GM12878 (cell line): ENCODE measurements around the gene PDXP. TPM values are rescaled to one million over a fixed set of nuclear protein-coding genes. Genes with fewer than 3 reads are reported as not detected.

Experiments
- ATAC-seq: fragments of 200-7000 bp; cut with Tn5 transposase; 3 replicates; pipeline ENCODE4 v1.9.1; 2020; ENCODE audit warnings: mild to moderate bottlenecking, moderate library complexity
- BruUV-seq: library from RNA; stranded (reverse); fragments of 400-500 nt; replicated peaks from 2 replicates; lab custom pipeline; 2021; lab: Mats Ljungman, UMichigan
- CTCF ChIA-PET: fragments of 300-600 bp; sonication (Branson Sonifier 250); formaldehyde crosslinking; extraction: SDS; loops from one replicate; lab custom pipeline; 2021; ENCODE audit warnings: inconsistent platforms; lab: Yijun Ruan, JAX
- POLR2A ChIA-PET: fragments of 350-600 bp; formaldehyde crosslinking; extraction: SDS; loops from one replicate; lab custom pipeline; 2021; ENCODE audit warnings: inconsistent platforms; lab: Charles Lee
- RAD21 ChIA-PET: fragments of 300-600 bp; sonication (Branson Sonifier 250); formaldehyde crosslinking; loops from one replicate; lab custom pipeline; 2023; ENCODE audit warnings: antibody characterized with exemption; ENCODE audit not compliant: unreplicated experiment; lab: Charles Lee
- SMC1A ChIA-PET: fragments of 300-600 bp; sonication (Branson Sonifier 250); formaldehyde crosslinking; loops from one replicate; lab custom pipeline; 2023; ENCODE audit not compliant: unreplicated experiment, uncharacterized antibody; lab: Charles Lee
- DNase-seq: peaks from one replicate; pipeline ENCODE4 v3.0.0-alpha.2; 2011; ENCODE audit warnings: low read depth, low spot score
- FAIRE-seq: peaks from 3 replicates; lab custom pipeline; 2011; peaks lifted over from hg19 to GRCh38; lab: Jason Lieb, UNC
- H2AFZ ChIP-seq: 2 replicates; pipeline ENCODE4 v1.6.0; 2011; ENCODE audit warnings: low read depth, low read length, control low read depth; ENCODE audit not compliant: control insufficient read depth
- H3K27ac ChIP-seq: 2 replicates; pipeline ENCODE4 v1.5.1; 2011; ENCODE audit warnings: control low read depth; ENCODE audit not compliant: control insufficient read depth, insufficient read depth
- H3K27me3 ChIP-seq, 2 experiments: replicated peaks in 1 of 2; 2 replicates each; pipeline versions ENCODE4 v1.6.0 to v1.6.1; 2011; ENCODE audit warnings: low read length in 1 of 2; ENCODE audit not compliant: control insufficient read depth in 2 of 2, insufficient read depth in 2 of 2
- H3K36me3 ChIP-seq, 2 experiments: 2 replicates each; pipeline ENCODE4 v1.5.1; 2011; ENCODE audit warnings: low read length in 1 of 2; ENCODE audit not compliant: control insufficient read depth in 2 of 2, insufficient read depth in 2 of 2
- H3K4me1 ChIP-seq: 2 replicates; pipeline ENCODE4 v1.6.1; 2011; ENCODE audit warnings: mild to moderate bottlenecking, low read length, moderate library complexity, mixed read lengths; ENCODE audit not compliant: control insufficient read depth, insufficient read depth
- H3K4me2 ChIP-seq: 2 replicates; pipeline ENCODE4 v1.6.0; 2011; ENCODE audit warnings: control low read depth; ENCODE audit not compliant: control insufficient read depth, insufficient read depth
- H3K4me3 ChIP-seq: fragments of 200-600 bp; sonication (generic); 2 replicates; pipeline ENCODE4 v1.5.1; 2016
- H3K79me2 ChIP-seq: 2 replicates; pipeline ENCODE4 v1.6.0; 2011; ENCODE audit warnings: low read length; ENCODE audit not compliant: control insufficient read depth, insufficient read depth
- H3K9ac ChIP-seq: 2 replicates; pipeline ENCODE4 v1.8.0; 2011; ENCODE audit warnings: low read length, control low read depth, mixed read lengths; ENCODE audit not compliant: control insufficient read depth, insufficient read depth
- H3K9me3 ChIP-seq: replicated peaks from 3 replicates; pipeline ENCODE4 v1.5.1; 2011; ENCODE audit warnings: mild to moderate bottlenecking, low read length; ENCODE audit not compliant: control insufficient read depth, insufficient read depth
- H4K20me1 ChIP-seq: 2 replicates; pipeline ENCODE4 v1.6.0; 2011; ENCODE audit not compliant: control insufficient read depth, insufficient read depth
- BCLAF1 ChIP-seq: fragments of 450-650 bp; IDR thresholded peaks from 2 replicates; pipeline ENCODE4 v1.6.1; 2017; ENCODE audit warnings: antibody characterized with exemption, mild to moderate bottlenecking, moderate library complexity
- CBX3 ChIP-seq: fragments of 200-600 bp; sonication (generic); IDR thresholded peaks from 2 replicates; pipeline ENCODE4 v1.6.1; 2016; ENCODE audit warnings: low read depth, borderline replicate concordance
- DPF2 ChIP-seq: fragments of 450-650 bp; IDR thresholded peaks from 2 replicates; pipeline ENCODE4 v1.6.1; 2017; ENCODE audit warnings: mild to moderate bottlenecking
- EZH2 ChIP-seq: IDR thresholded peaks from 2 replicates; pipeline ENCODE4 v1.6.1; 2012; ENCODE audit warnings: low read depth, mild to moderate bottlenecking, control low read depth, inconsistent platforms, low read length, borderline replicate concordance; ENCODE audit not compliant: control insufficient read depth
- HDAC6 ChIP-seq: fragments of 200-600 bp; sonication (generic); IDR thresholded peaks from one replicate; pipeline ENCODE4 v1.8.0; 2017; ENCODE audit warnings: antibody characterized with exemption; ENCODE audit not compliant: unreplicated experiment
- HDGF ChIP-seq: fragments of 450-650 bp; IDR thresholded peaks from 2 replicates; pipeline ENCODE4 v1.6.1; 2016; ENCODE audit warnings: antibody characterized with exemption
- MYC ChIP-seq: IDR thresholded peaks from 2 replicates; pipeline ENCODE4 v1.6.1; 2011; ENCODE audit warnings: mild to moderate bottlenecking, low read length, moderate library complexity, inconsistent platforms; ENCODE audit not compliant: insufficient read depth, insufficient replicate concordance, insufficient read length, severe bottlenecking
- NBN ChIP-seq: fragments of 450-650 bp; IDR thresholded peaks from 2 replicates; pipeline ENCODE4 v1.6.1; 2016
- RFX5 ChIP-seq: IDR thresholded peaks from 2 replicates; pipeline ENCODE4 v1.6.1; 2011; ENCODE audit warnings: low read depth, low read length, improper control_type of control experiment
- TCF12 ChIP-seq: IDR thresholded peaks from 2 replicates; pipeline ENCODE4 v1.6.1; 2011; ENCODE audit warnings: low read depth, mild to moderate bottlenecking, low read length
- YBX1 ChIP-seq: fragments of 450-650 bp; IDR thresholded peaks from 2 replicates; pipeline ENCODE4 v1.6.1; 2016; ENCODE audit warnings: antibody characterized with exemption
- ZBTB40 ChIP-seq: fragments of 450-650 bp; IDR thresholded peaks from 2 replicates; pipeline ENCODE4 v1.6.1; 2016; ENCODE audit warnings: mild to moderate bottlenecking, moderate library complexity, borderline replicate concordance
- ZNF592 ChIP-seq: fragments of 450-650 bp; IDR thresholded peaks from 2 replicates; pipeline ENCODE4 v1.6.1; 2017; ENCODE audit warnings: mild to moderate bottlenecking, moderate library complexity
- ZNF622 ChIP-seq: fragments of 450-650 bp; IDR thresholded peaks from 2 replicates; pipeline ENCODE4 v1.6.1; 2017; ENCODE audit warnings: mild to moderate bottlenecking, inconsistent platforms
- WGBS: methylation state at CpG from one replicate; pipeline ENCODE4 v1.1.6; 2016; ENCODE audit warnings: low lambda C conversion rate; ENCODE audit not compliant: insufficient replicate concordance, insufficient coverage; ENCODE audit errors: missing lambda C conversion rate; 5-methylcytosine and 5-hydroxymethylcytosine counted together
- in situ Hi-C: fragments of 300-500 bp; cut with MboI; formaldehyde crosslinking; loops from 9 replicates; pipeline ENCODE4 v1.14.3; 2018; ENCODE audit warnings: mixed read lengths
- intact Hi-C: fragments of 100-400 bp; cut with micrococcal nuclease; formaldehyde crosslinking; loops from one replicate; pipeline ENCODE4 v1.14.2; 2022; ENCODE audit not compliant: unreplicated experiment
- polyA plus RNA-seq, 11 experiments: library from polyadenylated mRNA; depleted of rRNA in 4 of 11; unstranded in 6 of 11; stranded (reverse) in 5 of 11; fragments of >200 nt; fragmentation: Nextera tagmentation in 4 of 11; fragmentation: Illumina TruSeq in 1 of 11; extraction: Ambion mirVana in 4 of 11; extraction: Trizol in 1 of 11; gene quantifications; 1 replicate in 1 of 11; 2 replicates in 10 of 11; pipeline versions ENCODE4 v1.2.1 to v1.2.3, GENCODE V29; 2011 to 2016; ENCODE audit warnings: inconsistent platforms in 2 of 11, missing spikeins in 2 of 11, low read depth in 1 of 11
- total RNA-seq, 4 experiments: library from RNA; depleted of rRNA in 3 of 4; stranded (reverse); fragments of >200 nt in 3 of 4; fragmentation: Illumina TruSeq in 1 of 4; extraction: Trizol in 1 of 4; gene quantifications; 2 replicates each; pipeline versions ENCODE4 v1.2.1 to v1.2.3, GENCODE V29; 2013 to 2021

PDXP gene
- total and polyA plus RNA-seq, 10 of the 15 experiments (the other 5 are each of a cell fraction or from before 2014, with no cell fraction given), result 4.4 to 56.7 (median 34.6) TPM

- H3K27me3 ChIP-seq, result no peaks in the 10 kb centered on the region
- no peak overlapping the region for H3K27ac ChIP-seq
- FAIRE-seq (no peak), DNase-seq (no peak), ATAC-seq (no peak)
- H3K4me3 ChIP-seq, result no peak overlapping the region
- in situ Hi-C loops, result no loop called here
- CTCF ChIA-PET, result interaction anchor here (1.0 to 15.9 kb wide), 6 partner anchors 14 to 47 kb away, joined by 3 to 396 read pairs (median 142); partner anchors contain the start of genes GGA1, LGALS1, NOL12 and PDXP
- H3K9me3 ChIP-seq, result no peaks in the 10 kb centered on the region
- intact Hi-C loops, result no loop called here
- no peaks in the 10 kb centered on the region for H4K20me1 ChIP-seq
- H3K4me1 ChIP-seq, result peaks cover 82% of the 10 kb centered on the region
- no peak overlapping the region for H2AFZ ChIP-seq
- 0 out of 2 replicates have a peak overlapping the region, but pooled peaks have one; percentile 3 for H3K9ac ChIP-seq
- POLR2A ChIA-PET, result interaction anchor here (0.5 to 8.2 kb wide), 6 partner anchors 10 to 365 kb away, joined by 3 to 67 read pairs (median 15); partner anchors contain the start of genes GGA1, LGALS1 and PDXP
- 32% methylated on average over 3 of the region's 3 CpGs for WGBS
- RAD21 ChIA-PET, result interaction anchor here (0.8 to 10.1 kb wide), 6 partner anchors 10 to 95 kb away, joined by 3 to 173 read pairs (median 4); partner anchors contain the start of genes GGA1, NOL12 and PDXP
- peaks cover 4 to 5% of the 10 kb centered on the region in 2 experiments; a peak in 3 of 4 replicates for H3K36me3 ChIP-seq
- SMC1A ChIA-PET, result interaction anchor here (0.5 to 8.6 kb wide), 8 partner anchors 10 to 1264 kb away, joined by 3 to 108 read pairs (median 4); partner anchors contain the start of genes GGA1 and PDXP
- no TSS peak for BruUV-seq
- H3K79me2 ChIP-seq, result peaks cover 20% of the 10 kb centered on the region
- peak overlapping the region; percentile 23 for H3K4me2 ChIP-seq
- TF ChIP-seq NBN, result no peak
- TF ChIP-seq ZNF622, result no peak
- no peak for TF ChIP-seq EZH2
- no peak for TF ChIP-seq CBX3
- TF ChIP-seq ZBTB40, result no peak
- TF ChIP-seq TCF12, result no peak
- no peak for TF ChIP-seq HDGF
- TF ChIP-seq YBX1, result no peak
- TF ChIP-seq ZNF592, result no peak
- TF ChIP-seq DPF2, result no peak
- TF ChIP-seq RFX5, result no peak
- no peak for TF ChIP-seq HDAC6
- TF ChIP-seq BCLAF1, result no peak
- TF ChIP-seq MYC, result no peak
Measured at GRCh38 chr22:37636949-37637273, 21.6 kb upstream of the PDXP start.
